ENCODE data around the gene SMARCA2.
A peak's percentile ranks its signal among the peaks of the same experiment; 100 is the strongest.
"Not testable (repeated sequence)": the region's sequence is repeated elsewhere in the genome, so short reads cannot be mapped to it uniquely, and the experiment has no call there.

SMARCA2 gene

DNA sequence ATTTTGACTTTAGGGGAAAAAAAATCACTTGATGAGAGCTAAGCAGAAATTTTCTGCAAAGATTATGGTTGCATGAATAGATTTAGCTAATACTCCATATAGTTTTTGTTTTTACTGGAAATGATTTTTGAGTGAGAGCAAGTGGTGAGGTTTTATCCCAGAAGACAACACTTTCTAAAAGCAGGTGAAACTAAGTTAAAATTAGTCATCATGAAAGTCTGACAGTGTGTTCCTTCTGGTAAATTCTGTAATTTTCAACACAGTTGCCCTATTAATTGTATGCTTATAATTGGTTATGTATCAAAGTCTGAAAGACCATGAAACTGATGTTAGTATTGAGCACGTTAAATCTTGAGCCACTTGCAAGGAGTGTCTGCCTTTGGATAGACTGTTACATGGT is 91.5 kb downstream of the SMARCA2 start:
- DNase-seq: no peak

DNA sequence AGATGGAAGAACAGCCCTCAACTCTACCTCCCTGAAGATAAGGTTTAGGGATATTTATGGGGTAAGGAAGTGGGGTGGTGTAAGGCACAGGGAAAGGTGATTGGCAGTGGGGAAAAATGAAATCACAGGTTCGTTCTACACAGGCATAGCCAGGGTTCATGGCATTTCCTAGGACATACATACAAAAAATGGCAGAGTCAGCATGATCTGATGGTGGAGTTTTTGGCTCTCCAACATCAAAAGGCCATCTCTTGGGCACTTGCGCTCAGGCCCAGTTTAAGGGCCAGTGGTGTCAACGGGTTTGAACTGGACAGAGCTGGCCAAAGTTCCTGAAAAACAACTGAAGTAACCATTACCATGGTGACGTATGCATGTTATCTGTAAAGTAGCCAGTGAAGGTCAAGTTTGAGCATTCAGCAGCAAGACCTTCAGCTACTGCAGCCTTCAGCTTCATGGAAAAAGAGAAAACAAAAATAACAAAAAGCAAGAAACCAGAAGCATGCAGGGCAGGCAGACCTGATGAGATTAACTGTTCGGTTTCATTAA is 92.8 kb downstream of the SMARCA2 start:
- DNase-seq: no peak

DNA sequence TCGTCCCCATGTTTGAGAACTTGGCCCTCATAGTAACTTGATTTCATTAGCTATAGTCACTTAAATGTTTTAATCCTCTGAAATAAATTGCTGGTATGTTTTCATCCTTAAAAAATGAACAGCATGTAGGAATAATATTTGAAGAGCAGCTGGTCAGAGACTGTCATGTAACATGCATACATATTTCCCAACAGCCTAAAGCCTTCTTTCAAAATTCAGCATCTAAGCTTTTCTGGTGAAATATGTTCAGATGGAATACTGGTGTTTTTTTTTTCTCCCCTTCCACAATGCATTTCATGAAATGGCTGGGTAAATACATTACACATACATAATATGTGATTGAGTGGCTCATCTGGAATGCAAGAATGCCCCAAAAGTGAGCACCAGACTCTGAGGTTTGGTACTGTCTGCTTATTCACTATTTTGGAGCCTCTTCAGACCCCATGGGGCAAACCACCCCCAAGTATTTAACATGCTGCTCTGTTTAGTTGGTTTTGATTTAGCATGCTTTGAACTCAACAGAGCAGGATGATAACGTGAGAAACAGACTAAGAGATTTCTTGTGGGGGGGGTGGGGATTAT is 94.0 kb downstream of the SMARCA2 start:
- DNase-seq: no peak

DNA sequence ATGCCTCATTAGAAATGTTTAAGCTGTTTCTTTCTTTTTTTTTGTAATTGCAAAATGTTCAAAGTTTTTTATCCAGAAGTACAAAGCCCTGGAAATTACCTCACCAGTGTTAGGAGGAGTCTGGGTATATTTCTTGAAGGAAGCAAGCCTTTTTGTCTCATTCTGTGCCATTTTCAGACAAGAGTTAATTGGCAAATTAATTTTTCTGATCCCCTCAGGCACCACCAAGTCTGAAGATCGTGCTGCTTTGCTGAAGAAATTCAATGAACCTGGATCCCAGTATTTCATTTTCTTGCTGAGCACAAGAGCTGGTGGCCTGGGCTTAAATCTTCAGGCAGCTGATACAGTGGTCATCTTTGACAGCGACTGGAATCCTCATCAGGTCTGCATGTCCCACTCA is 94.9 kb downstream of the SMARCA2 start:
- DNase-seq: no peak

DNA sequence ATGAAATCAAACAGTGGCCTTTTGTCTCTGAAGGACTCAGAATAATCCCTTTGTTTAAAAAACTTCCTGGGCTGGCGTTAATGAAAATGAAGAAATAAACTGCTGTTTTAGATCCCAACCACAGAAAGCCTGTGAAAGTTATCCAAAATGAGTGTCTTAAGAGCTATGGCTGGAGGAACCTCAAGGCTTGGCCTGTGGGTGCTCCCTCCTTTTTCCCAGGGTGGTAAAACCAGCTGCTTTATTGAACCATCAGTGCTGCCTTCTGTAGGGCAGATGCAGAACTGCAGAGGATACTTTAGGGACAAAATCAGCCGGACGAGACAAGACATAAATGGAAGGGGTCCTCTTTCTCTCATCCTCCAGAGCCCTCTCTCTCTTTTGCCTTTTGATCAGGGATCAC is 100.9 kb downstream of the SMARCA2 start:
- DNase-seq: no peak

DNA sequence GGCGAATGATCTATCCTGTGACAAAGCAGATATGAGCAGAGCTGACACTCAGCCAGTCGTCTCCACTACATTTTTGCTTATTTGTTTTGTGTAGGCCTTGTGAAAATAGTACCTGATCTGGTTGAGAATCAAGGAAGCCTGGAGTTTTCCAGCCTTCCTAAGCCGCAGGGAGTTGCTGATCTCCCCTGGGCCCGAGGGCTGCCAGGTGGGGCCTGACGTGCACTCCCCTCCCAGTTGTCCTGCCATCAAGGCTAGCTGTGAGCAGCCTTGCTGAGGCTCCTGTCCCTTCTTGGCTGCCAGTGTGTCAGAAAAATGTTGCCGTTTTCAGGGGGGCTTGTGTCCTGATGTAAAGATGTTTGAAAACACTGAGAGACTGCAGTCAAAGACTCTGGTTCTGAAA is 102.4 kb downstream of the SMARCA2 start:
- no peak for DNase-seq

DNA sequence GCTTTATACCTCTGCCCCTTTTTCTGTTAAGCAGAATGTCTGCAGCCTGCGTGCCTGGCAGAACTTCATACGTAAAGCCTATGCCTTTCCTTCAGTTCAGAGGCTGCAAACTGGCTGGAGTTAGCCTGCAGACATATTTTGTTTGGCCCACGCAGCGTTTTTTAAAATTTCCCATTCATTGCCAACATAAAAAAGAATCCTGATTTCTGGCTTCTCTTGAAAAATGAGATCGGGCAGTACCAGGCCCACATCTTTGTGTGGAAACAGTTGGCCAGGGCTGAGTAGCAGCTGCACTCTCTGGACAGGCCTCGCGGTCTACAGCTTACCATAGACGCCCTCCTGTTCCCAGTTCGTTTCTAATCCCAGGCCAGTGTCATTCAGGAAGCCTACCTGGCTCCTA is 104.4 kb downstream of the SMARCA2 start:
- no peak for DNase-seq

DNA sequence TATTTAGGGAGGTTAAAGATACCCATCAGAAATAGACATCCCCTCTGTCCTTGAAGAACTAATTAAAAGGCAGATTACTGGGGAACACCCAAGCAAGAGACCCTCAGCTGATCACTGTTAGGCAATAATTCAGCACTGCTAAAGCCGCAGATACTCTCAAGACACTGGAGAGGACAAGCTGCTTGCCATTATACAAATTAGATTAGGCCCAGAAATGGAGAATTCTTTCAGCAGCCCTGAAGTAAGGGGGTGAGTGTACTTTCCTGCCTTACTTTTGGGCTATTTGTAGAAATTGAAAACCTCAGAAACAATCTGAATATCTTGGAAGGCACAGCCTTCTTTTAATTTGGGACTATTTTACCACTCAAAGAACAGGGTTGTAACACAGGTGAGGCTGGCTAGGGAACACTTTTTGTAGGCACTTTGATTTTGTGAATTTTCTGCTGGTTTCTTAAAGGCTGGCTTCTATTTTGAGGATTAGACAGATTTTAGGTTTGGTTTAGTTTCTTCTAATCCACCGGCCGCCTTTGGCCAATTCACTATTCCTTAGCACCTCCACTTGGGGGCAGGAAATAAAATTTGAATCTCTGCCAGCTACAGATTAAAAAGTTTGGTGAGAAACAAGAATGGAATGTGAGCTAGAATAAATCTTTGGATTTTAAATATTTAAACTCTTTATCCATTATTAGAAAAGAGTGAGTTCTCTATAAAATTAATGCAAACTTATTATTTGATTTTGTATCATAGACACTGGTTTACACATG is 106.0 kb downstream of the SMARCA2 start:
- no peak for DNase-seq

- no peak for DNase-seq
Observed at GRCh38 chr9:2122299-2122698, 107.2 kb downstream of the SMARCA2 start.

DNA sequence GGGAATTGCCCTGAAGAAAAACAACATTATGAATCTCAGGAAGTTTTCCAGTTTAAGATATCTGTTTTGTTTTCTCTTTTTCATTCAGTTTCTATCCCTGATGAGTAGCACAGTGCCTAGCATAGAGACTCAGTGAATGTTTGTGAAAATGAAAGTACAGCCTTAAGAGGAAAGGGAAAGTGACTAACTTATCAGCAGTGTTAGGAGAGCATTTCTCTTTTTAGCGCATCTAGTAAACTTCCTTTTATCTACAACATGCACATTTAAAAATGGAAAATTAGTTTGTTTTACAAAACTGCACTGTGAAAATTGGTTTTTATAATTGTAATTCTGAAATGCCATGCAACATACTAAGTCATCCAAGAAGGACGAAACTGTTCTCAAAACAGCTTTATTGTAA is 110.8 kb downstream of the SMARCA2 start:
- DNase-seq: no peak

- peak; percentile 61 for DNase-seq
Observed at GRCh38 chr9:2126331-2126803, 111.2 kb downstream of the SMARCA2 start.

DNA sequence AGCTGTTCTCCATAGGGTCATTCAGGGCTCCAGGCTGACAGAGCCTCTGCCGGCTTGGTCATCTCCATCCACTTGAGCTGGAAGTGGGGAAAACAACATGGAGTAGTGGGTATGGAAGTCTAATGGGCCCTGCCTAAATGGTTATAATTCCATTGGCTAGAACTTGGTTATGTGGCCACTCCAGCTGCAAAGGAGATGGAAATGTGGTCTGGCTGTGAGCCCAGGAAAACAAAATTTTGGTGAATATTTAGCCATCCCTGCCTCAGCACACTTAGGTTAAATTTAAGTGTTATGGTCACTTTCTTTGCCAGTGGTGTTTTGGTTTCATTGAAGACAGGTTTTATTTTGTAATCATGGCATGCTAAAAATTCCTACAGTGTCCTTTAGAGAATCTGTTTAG is 112.3 kb downstream of the SMARCA2 start:
- DNase-seq: no peak

DNA sequence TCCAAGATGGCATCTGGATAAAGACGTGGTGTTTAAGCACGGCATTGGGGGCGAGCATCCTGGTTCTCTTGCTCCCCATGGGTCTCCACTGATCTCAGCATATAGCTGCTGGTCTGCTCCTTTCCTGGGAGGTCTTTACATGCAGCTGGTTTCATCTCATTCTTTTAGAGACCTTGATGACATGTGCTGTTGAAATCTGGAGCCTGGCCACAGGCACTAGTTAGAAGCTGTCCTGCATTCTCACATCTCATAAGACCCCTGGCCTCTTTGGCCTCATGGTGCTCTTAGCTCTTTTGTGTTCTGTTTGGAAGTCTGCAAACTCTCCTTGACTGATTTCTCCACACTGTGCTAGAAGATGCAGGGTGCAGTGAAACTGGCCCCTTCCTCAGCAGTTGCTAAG is 113.0 kb downstream of the SMARCA2 start:
- DNase-seq: no peak

- DNase-seq: no peak
Observed at GRCh38 chr9:2128618-2129017, 113.5 kb downstream of the SMARCA2 start.

- DNase-seq: no peak
Observed at GRCh38 chr9:2130941-2131340, 115.8 kb downstream of the SMARCA2 start.

- DNase-seq: no peak
Observed at GRCh38 chr9:2132484-2133082, 117.4 kb downstream of the SMARCA2 start.

DNA sequence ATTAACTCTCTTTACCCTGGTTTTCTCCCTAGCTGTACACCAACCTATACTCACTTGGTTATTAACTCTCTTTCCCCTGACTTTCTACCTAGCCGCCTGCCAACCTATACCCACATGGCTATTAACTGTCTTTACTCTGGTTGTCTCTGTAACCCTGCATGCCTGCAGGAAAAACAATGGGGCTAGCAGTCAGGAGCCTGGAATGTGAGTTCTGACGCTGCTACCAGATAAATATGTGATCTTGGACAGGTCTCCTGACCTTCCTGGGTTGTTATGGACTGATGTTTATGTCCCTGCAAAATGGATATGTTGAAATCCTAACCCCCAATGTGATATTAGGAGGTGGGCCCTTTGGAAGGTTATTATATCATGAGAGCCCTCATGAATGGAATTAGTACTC is 119.2 kb downstream of the SMARCA2 start:
- no peak for DNase-seq

GRCh38 chr9:2138646-2139045 is 123.5 kb downstream of the SMARCA2 start:
- no peak for DNase-seq

- no peak for DNase-seq
Observed at GRCh38 chr9:2140600-2141223, 125.6 kb downstream of the SMARCA2 start.

DNA sequence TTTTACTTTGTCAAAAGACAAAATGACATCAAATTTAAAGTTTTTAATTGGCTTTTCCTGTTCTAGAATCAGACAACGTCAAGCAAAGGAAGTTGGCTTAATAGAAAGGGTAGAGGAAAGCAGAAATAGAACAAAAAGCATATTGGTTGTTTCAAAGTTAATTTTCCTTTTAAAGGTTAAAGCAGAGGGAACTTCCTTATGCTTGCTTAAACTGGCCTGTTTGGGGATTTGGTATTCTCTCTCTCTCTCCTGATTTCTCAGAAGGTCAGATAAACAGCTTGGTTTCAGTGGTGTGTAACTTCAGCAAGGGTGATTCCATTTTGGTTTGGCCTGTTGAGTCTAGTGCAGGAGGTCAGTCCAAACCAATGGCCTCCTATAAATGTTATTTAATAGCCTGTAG is 127.1 kb downstream of the SMARCA2 start:
- no peak for DNase-seq

- DNase-seq: no peak
Observed at GRCh38 chr9:2144619-2145018, 129.5 kb downstream of the SMARCA2 start.

GRCh38 chr9:2145746-2146145 is 130.6 kb downstream of the SMARCA2 start:
- no peak for DNase-seq

DNA sequence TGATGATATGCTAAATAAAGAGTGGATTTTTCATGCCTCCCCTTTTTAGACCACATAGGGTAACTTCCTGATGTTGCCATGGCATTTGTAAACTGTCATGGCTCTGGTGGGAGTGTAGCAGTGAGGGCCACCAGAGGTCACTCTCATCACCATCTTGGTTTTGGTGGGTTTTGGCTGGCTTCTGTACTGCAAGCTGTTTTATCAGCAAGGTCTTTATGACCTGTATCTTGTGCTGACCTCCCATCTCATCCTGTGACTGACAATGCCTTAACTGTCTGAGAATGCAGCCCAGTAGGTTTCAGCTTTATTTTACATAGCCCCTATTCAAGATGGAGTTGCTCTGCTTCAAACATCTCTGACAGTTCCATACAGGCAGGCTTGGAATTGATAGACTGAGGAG is 131.6 kb downstream of the SMARCA2 start:
- not testable (repeated sequence) for DNase-seq

GRCh38 chr9:2150338-2150737 is 135.2 kb downstream of the SMARCA2 start:
- no peak for DNase-seq

Measured in right forelimb (tissue), 1 donor.